KMS-11 (cell line): Measurements from ENCODE around the gene PARPBP.
"Not testable (repeated sequence)": the region's sequence is repeated elsewhere in the genome, so short reads cannot be mapped to it uniquely, and the experiment has no call there.

ENCODE experiments used
- H2AFZ ChIP-seq: fragments of 200-600 bp; sonication (generic); 2 replicates; pipeline ENCODE4 v1.6.1; 2016; ENCODE audit warnings: antibody characterized with exemption, mixed run types, low read depth
- H3K27ac ChIP-seq: fragments of 200-600 bp; sonication (generic); 2 replicates; pipeline ENCODE4 v1.6.1; 2016; ENCODE audit warnings: mild to moderate bottlenecking, mixed run types
- H3K27me3 ChIP-seq: fragments of 200-600 bp; sonication (generic); 2 replicates; pipeline ENCODE4 v1.6.1; 2017; ENCODE audit warnings: mild to moderate bottlenecking, low read depth, mixed run types, moderate library complexity; ENCODE audit not compliant: insufficient read depth
- H3K36me3 ChIP-seq: fragments of 200-600 bp; sonication (generic); 2 replicates; pipeline ENCODE4 v1.6.1; 2017; ENCODE audit warnings: mild to moderate bottlenecking, mixed run types; ENCODE audit not compliant: insufficient read depth
- H3K4me1 ChIP-seq: fragments of 200-600 bp; sonication (generic); 2 replicates; pipeline ENCODE4 v1.6.1; 2016; ENCODE audit warnings: mild to moderate bottlenecking, low read depth, mixed run types; ENCODE audit not compliant: poor library complexity, severe bottlenecking
- H3K4me2 ChIP-seq: fragments of 200-600 bp; sonication (generic); 2 replicates; pipeline ENCODE4 v1.7.0; 2016; ENCODE audit warnings: mild to moderate bottlenecking, mixed run types
- H3K4me3 ChIP-seq: fragments of 200-600 bp; sonication (generic); IDR thresholded peaks from 2 replicates; pipeline ENCODE4 v1.6.1; 2017; ENCODE audit warnings: low read depth, low read length, mixed read lengths; ENCODE audit not compliant: insufficient read depth
- H3K79me2 ChIP-seq: fragments of 200-600 bp; sonication (generic); 2 replicates; pipeline ENCODE4 v1.6.1; 2016; ENCODE audit warnings: low read depth, mixed run types; ENCODE audit not compliant: insufficient read depth
- H3K9ac ChIP-seq: fragments of 200-600 bp; sonication (generic); 2 replicates; pipeline ENCODE4 v1.6.1; 2016; ENCODE audit warnings: mild to moderate bottlenecking, mixed run types
- H4K20me1 ChIP-seq: fragments of 200-600 bp; sonication (generic); 2 replicates; pipeline ENCODE4 v1.6.1; 2016; ENCODE audit warnings: mild to moderate bottlenecking, mixed run types; ENCODE audit not compliant: insufficient read depth
- CTCF ChIP-seq: fragments of 200-600 bp; sonication (generic); conservative IDR thresholded peaks from 2 replicates; pipeline ENCODE4 v1.6.1; 2017; ENCODE audit warnings: low read depth, mild to moderate bottlenecking, antibody characterized with exemption, low read length, moderate library complexity, mixed read lengths

The PARPBP gene

GRCh38 chr12:102120564-102120873 is 536 bp downstream of the PARPBP start:
- Histone ChIP-seq H2AFZ (peak overlapping the region; percentile 86), H4K20me1 (no peaks in the 10 kb centered on the region), H3K4me2 (peak overlapping the region; percentile 92), H3K9ac (peak overlapping the region; percentile 79), H3K36me3 (no peaks in the 10 kb centered on the region), H3K4me1 (peaks cover 23% of the 10 kb centered on the region), H3K27ac (peak overlapping the region; percentile 78), H3K4me3 (peak overlapping the region; percentile 66), H3K27me3 (no peaks in the 10 kb centered on the region), H3K79me2 (peaks cover 29% of the 10 kb centered on the region)
- no peak for TF ChIP-seq CTCF

GRCh38 chr12:102120886-102121285 is 903 bp downstream of the PARPBP start:
- Histone ChIP-seq H3K9ac (peak overlapping the region; percentile 79), H3K27ac (peak overlapping the region; percentile 78), H3K4me2 (peak overlapping the region; percentile 92), H2AFZ (peak overlapping the region; percentile 86), H3K36me3 (no peaks in the 10 kb centered on the region), H3K79me2 (peaks cover 29% of the 10 kb centered on the region), H4K20me1 (no peaks in the 10 kb centered on the region), H3K27me3 (no peaks in the 10 kb centered on the region), H3K4me1 (peaks cover 23% of the 10 kb centered on the region), H3K4me3 (peak overlapping the region; percentile 66)
- TF ChIP-seq CTCF, result no peak

GRCh38 chr12:102121328-102121727 is 1.3 kb downstream of the PARPBP start:
- H3K36me3 ChIP-seq, H3K4me3 ChIP-seq, H4K20me1 ChIP-seq, H2AFZ ChIP-seq, H3K27me3 ChIP-seq: not testable (repeated sequence)
- peaks cover 29% of the 10 kb centered on the region for H3K79me2 ChIP-seq
- H3K27ac ChIP-seq, result peak overlapping the region; percentile 78
- peak overlapping the region; percentile 92 for H3K4me2 ChIP-seq
- H3K9ac ChIP-seq, result peak overlapping the region; percentile 79; the same call in 1 of the 2 replicates
- H3K4me1 ChIP-seq, result peaks cover 23% of the 10 kb centered on the region

- H3K36me3 ChIP-seq, H2AFZ ChIP-seq, H3K27me3 ChIP-seq, H3K4me3 ChIP-seq, H3K4me1 ChIP-seq, H3K79me2 ChIP-seq, H3K4me2 ChIP-seq, H4K20me1 ChIP-seq, H3K9ac ChIP-seq, H3K27ac ChIP-seq: not testable (repeated sequence)
These were observed 10.7 kb downstream of the PARPBP start for GRCh38 chr12:102130720-102131119.

- H3K4me1 ChIP-seq, H2AFZ ChIP-seq, H3K27ac ChIP-seq, H3K27me3 ChIP-seq, H3K4me3 ChIP-seq, H3K36me3 ChIP-seq, H3K79me2 ChIP-seq, H4K20me1 ChIP-seq, H3K4me2 ChIP-seq, H3K9ac ChIP-seq: not testable (repeated sequence)
These were observed 11.5 kb downstream of the PARPBP start for GRCh38 chr12:102131442-102131841.

- H3K27me3 ChIP-seq, H3K36me3 ChIP-seq, H3K4me3 ChIP-seq, H3K9ac ChIP-seq, H3K4me1 ChIP-seq, H4K20me1 ChIP-seq, H3K27ac ChIP-seq, H3K79me2 ChIP-seq, H2AFZ ChIP-seq, H3K4me2 ChIP-seq: not testable (repeated sequence)
These were observed 17.6 kb downstream of the PARPBP start for GRCh38 chr12:102137619-102138018.

GRCh38 chr12:102142866-102143373 is 22.9 kb downstream of the PARPBP start:
- not testable (repeated sequence) for H4K20me1 ChIP-seq, H3K36me3 ChIP-seq, H3K27ac ChIP-seq, H3K4me3 ChIP-seq, H3K4me2 ChIP-seq, H2AFZ ChIP-seq, H3K4me1 ChIP-seq, H3K27me3 ChIP-seq, H3K9ac ChIP-seq, H3K79me2 ChIP-seq
